OCI-LY7 (cell line): ENCODE results near the gene PLCB3. TPM values are rescaled to one million over a fixed set of nuclear protein-coding genes. Genes with fewer than 3 reads are reported as not detected.

Source experiments
- BruUV-seq: library from RNA; stranded (reverse); fragments of 400-500 nt; replicated peaks from 2 replicates; lab custom pipeline; 2021; lab: Mats Ljungman, UMichigan
- CTCF ChIA-PET: fragments of 300-600 bp; sonication (Branson Sonifier 250); formaldehyde crosslinking; loops from one replicate; lab custom pipeline; 2022; ENCODE audit warnings: antibody characterized with exemption; ENCODE audit not compliant: unreplicated experiment; lab: Charles Lee
- POLR2A ChIA-PET: fragments of 300-600 bp; sonication (Branson Sonifier 250); formaldehyde crosslinking; loops from one replicate; lab custom pipeline; 2022; ENCODE audit warnings: antibody characterized with exemption; lab: Charles Lee
- DNase-seq: peaks from one replicate; pipeline ENCODE4 v3.0.0-alpha.2; 2015; ENCODE audit warnings: low spot score
- H2AFZ ChIP-seq: fragments of 200-600 bp; sonication (generic), shearing (Covaris generic); 2 replicates; pipeline ENCODE4 v1.6.1; 2014; ENCODE audit warnings: mild to moderate bottlenecking, antibody characterized with exemption, low read length, moderate library complexity
- H3K27ac ChIP-seq: fragments of 200-600 bp; sonication (generic); 2 replicates; pipeline ENCODE4 v1.5.1; 2014; ENCODE audit warnings: mixed run types, low read depth, mild to moderate bottlenecking, moderate library complexity, low read length, inconsistent platforms; ENCODE audit not compliant: poor library complexity, severe bottlenecking
- H3K36me3 ChIP-seq: fragments of 200-600 bp; sonication (generic); 2 replicates; pipeline ENCODE4 v1.6.1; 2014; ENCODE audit warnings: mild to moderate bottlenecking, antibody characterized with exemption, low read length, moderate library complexity, mixed read lengths; ENCODE audit not compliant: insufficient read depth
- H3K4me1 ChIP-seq: fragments of 200-600 bp; sonication (generic); 2 replicates; pipeline ENCODE4 v1.5.1; 2014; ENCODE audit warnings: mild to moderate bottlenecking, low read length; ENCODE audit not compliant: insufficient read depth, poor library complexity, severe bottlenecking
- H3K4me2 ChIP-seq: fragments of 200-600 bp; sonication (generic); 2 replicates; pipeline ENCODE4 v1.6.1; 2014; ENCODE audit warnings: mild to moderate bottlenecking, low read length
- H3K4me3 ChIP-seq: fragments of 200-600 bp; sonication (generic); 2 replicates; pipeline ENCODE4 v1.5.1; 2014; ENCODE audit warnings: mild to moderate bottlenecking, low read depth, low read length; ENCODE audit not compliant: poor library complexity, severe bottlenecking
- H3K79me2 ChIP-seq: fragments of 200-600 bp; sonication (generic); 2 replicates; pipeline ENCODE4 v1.6.1; 2016; ENCODE audit warnings: low read depth, mild to moderate bottlenecking, low read length, moderate library complexity, mixed read lengths; ENCODE audit not compliant: insufficient read depth
- H3K9me2 ChIP-seq: fragments of 200-600 bp; sonication (generic); 2 replicates; pipeline ENCODE4 v1.6.1; 2016; ENCODE audit warnings: mild to moderate bottlenecking, low read length, mixed read lengths; ENCODE audit not compliant: insufficient read depth
- H3K9me3 ChIP-seq: fragments of 200-600 bp; sonication (generic); 2 replicates; pipeline ENCODE4 v1.6.1; 2014; ENCODE audit warnings: mild to moderate bottlenecking, mixed run types, low read length, mixed read lengths
- H4K20me1 ChIP-seq: fragments of 200-600 bp; sonication (generic); 2 replicates; pipeline ENCODE4 v1.6.1; 2014; ENCODE audit warnings: mild to moderate bottlenecking, antibody characterized with exemption, low read length, moderate library complexity, mixed read lengths; ENCODE audit not compliant: insufficient read depth
- EZH2phosphoT487 ChIP-seq: fragments of 200-600 bp; sonication (generic); IDR thresholded peaks from 2 replicates; pipeline ENCODE4 v1.6.1; 2018; ENCODE audit warnings: low read depth, borderline replicate concordance, mild to moderate bottlenecking, mixed run types, antibody characterized with exemption, low read length, moderate library complexity, mixed read lengths
- intact Hi-C: fragments of 100-400 bp; cut with micrococcal nuclease; formaldehyde crosslinking; loops from one replicate; pipeline ENCODE4 v1.10.0; 2022; ENCODE audit not compliant: unreplicated experiment
- total RNA-seq, 2 experiments: library from RNA; depleted of rRNA in 1 of 2; stranded (reverse); fragments of >200 nt in 1 of 2; shearing (Covaris generic) in 1 of 2; gene quantifications; 2 replicates each; pipeline ENCODE4 v1.2.3, GENCODE V29; 2014 to 2022
- TF ChIP-seq, protein P1 (sequence below): fragments of 200-600 bp; sonication (generic); conservative IDR thresholded peaks from 2 replicates; pipeline ENCODE4 v1.5.1; 2014; ENCODE audit warnings: mild to moderate bottlenecking, antibody characterized with exemption, low read length, moderate library complexity, mixed read lengths

Gene PLCB3
- total RNA-seq, 2 experiments from 2014 or later, result 7.6 to 10.3 TPM

DNA sequence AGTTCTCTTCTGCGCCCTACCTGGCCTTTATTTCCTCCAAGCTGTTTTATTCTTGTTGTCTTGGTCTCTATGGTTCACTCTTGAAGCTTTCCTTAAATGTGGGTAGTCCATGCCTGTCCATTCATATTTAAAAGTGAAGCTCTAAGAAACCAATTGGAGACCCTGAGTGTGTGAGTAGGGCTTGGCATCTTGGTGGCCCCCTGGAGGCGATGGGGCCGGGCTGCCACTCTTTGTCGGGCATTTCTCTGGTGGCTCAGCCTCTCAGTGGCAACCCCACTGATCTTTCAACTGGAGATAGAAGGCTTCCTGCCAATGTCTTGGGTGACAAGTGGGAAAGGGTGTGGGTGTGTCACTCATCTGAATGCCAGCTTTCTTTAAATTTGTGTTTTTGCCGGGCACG, 34.5 kb upstream of the PLCB3 start:
- Histone ChIP-seq H3K27ac (no peak overlapping the region), H2AFZ (no peak overlapping the region), H3K4me2 (no peak overlapping the region), H3K79me2 (no peaks in the 10 kb centered on the region), H3K9me3 (no peaks in the 10 kb centered on the region), H3K9me2 (no peaks in the 10 kb centered on the region), H3K36me3 (peaks cover 78% of the 10 kb centered on the region), H4K20me1 (no peaks in the 10 kb centered on the region; the same call in 1 of the 2 replicates), H3K4me1 (peaks cover 4% of the 10 kb centered on the region), H3K4me3 (no peak overlapping the region)
- ChIA-PET POLR2A (interaction anchor here (0.6 to 1.7 kb wide), 4 partner anchors 10 to 171 kb away, joined by 3 to 7 read pairs (median 6); partner anchors contain the start of genes FERMT3, NUDT22 and TRPT1), CTCF (interaction anchor here (0.6 kb wide), 1 partner anchor 27 kb away, joined by 4 read pairs; no protein-coding TSS in a partner anchor)
- no TSS peak for BruUV-seq
- intact Hi-C loops, result no loop called here
- DNase-seq, result no peak
- TF ChIP-seq, protein P1, sequence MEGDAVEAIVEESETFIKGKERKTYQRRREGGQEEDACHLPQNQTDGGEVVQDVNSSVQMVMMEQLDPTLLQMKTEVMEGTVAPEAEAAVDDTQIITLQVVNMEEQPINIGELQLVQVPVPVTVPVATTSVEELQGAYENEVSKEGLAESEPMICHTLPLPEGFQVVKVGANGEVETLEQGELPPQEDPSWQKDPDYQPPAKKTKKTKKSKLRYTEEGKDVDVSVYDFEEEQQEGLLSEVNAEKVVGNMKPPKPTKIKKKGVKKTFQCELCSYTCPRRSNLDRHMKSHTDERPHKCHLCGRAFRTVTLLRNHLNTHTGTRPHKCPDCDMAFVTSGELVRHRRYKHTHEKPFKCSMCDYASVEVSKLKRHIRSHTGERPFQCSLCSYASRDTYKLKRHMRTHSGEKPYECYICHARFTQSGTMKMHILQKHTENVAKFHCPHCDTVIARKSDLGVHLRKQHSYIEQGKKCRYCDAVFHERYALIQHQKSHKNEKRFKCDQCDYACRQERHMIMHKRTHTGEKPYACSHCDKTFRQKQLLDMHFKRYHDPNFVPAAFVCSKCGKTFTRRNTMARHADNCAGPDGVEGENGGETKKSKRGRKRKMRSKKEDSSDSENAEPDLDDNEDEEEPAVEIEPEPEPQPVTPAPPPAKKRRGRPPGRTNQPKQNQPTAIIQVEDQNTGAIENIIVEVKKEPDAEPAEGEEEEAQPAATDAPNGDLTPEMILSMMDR, result peak; percentile 36; the same call in 1 of the 2 replicates
- no peak for TF ChIP-seq EZH2phosphoT487

DNA sequence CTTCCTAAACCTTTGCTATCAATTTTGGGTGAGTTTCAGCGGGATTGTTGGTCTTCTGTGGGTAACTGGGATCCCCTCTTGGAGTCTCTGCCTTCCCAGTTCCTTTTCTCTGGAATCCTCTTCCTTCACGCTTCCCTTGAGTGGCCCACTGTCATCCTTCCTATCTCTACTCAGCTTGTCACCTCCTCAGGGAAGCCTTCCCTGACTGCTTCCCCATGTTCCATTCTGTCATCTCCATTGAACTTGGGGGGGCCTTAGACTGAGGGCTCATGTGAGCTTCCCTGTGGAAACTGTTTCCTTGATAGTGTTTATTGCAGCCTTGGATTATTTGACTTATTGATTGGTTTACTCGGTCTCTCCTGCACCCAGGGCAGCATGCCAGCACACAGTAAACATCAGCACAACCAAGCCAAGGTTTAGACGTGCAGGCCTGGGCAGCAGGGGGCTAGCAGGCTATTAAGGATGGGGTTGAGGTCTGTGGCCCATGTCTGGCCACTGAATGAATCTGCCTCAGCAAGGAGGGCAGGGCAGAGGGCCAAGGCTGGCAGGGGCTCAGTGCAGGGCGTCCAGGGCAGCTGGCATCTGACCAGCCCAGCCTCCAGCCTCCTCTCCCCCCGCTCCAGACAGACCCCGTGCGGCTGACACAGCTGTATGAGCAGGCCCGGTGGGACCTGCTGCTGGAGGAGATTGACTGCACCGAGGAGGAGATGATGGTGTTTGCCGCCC, 32.5 kb upstream of the PLCB3 start:
- Histone ChIP-seq H4K20me1 (no peaks in the 10 kb centered on the region; the same call in 1 of the 2 replicates), H3K4me1 (peaks cover 4% of the 10 kb centered on the region), H2AFZ (no peak overlapping the region), H3K9me2 (no peaks in the 10 kb centered on the region), H3K79me2 (no peaks in the 10 kb centered on the region), H3K27ac (no peak overlapping the region), H3K36me3 (peaks cover 78% of the 10 kb centered on the region), H3K9me3 (no peaks in the 10 kb centered on the region), H3K4me3 (no peak overlapping the region), H3K4me2 (no peak overlapping the region)
- no peak for DNase-seq
- intact Hi-C loops, result no loop called here
- POLR2A ChIA-PET, result no interaction called here
- CTCF ChIA-PET, result no interaction called here
- BruUV-seq, result no TSS peak
- TF ChIP-seq, protein P1, result no peak
- no peak for TF ChIP-seq EZH2phosphoT487

DNA sequence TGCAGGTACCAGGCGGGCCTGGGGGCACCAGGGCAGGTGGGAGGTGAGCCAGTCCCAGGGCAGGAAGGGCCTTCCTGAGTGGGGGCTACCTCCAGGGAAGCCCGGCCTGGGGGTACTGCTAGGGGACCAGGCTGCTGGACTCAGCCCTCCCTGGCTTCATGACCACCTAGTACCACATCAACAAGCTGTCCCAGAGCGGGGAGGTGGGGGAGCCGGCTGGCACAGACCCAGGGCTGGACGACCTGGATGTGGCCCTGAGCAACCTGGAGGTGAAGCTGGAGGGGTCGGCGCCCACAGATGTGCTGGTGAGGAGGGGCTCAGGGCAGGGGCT, 32.0 kb upstream of the PLCB3 start:
- Histone ChIP-seq H3K4me1 (peaks cover 4% of the 10 kb centered on the region), H3K4me2 (no peak overlapping the region), H3K79me2 (no peaks in the 10 kb centered on the region), H3K36me3 (peaks cover 79% of the 10 kb centered on the region), H2AFZ (no peak overlapping the region), H3K9me2 (no peaks in the 10 kb centered on the region), H4K20me1 (no peaks in the 10 kb centered on the region; the same call in 1 of the 2 replicates), H3K27ac (no peak overlapping the region), H3K4me3 (no peak overlapping the region), H3K9me3 (no peaks in the 10 kb centered on the region)
- ChIA-PET POLR2A (no interaction called here), CTCF (no interaction called here)
- no TSS peak for BruUV-seq
- TF ChIP-seq, protein P1, result no peak
- no peak for TF ChIP-seq EZH2phosphoT487
- intact Hi-C loops, result no loop called here
- no peak for DNase-seq
